Medulla oblongata (tissue), 1 donor: ENCODE measurements around the gene LIPF.
"Not testable (repeated sequence)": the region's sequence is repeated elsewhere in the genome, so short reads cannot be mapped to it uniquely, and the experiment has no call there.

Experiments
- DNase-seq: peaks from one replicate; pipeline ENCODE4 v3.0.0-alpha.2; 2015; ENCODE audit errors: extremely low spot score

Gene LIPF

GRCh38 chr10:88664142-88664541, at the start of gene LIPF:
Gene LIPF, plus strand, starts transcription at chr10:88664442. Its CDS starts 2,856 bp downstream, at chr10:88667298.
- DNase-seq, result no peak

GRCh38 chr10:88616250-88616977, 47.8 kb upstream of the LIPF start:
- DNase-seq, result peak; percentile 4

GRCh38 chr10:88617772-88618300, 46.4 kb upstream of the LIPF start:
- no peak for DNase-seq

- DNase-seq, result no peak
Measured at GRCh38 chr10:88618496-88618895, 45.7 kb upstream of the LIPF start.

GRCh38 chr10:88620441-88620840, 43.8 kb upstream of the LIPF start:
- no peak for DNase-seq

GRCh38 chr10:88623835-88624234, 40.4 kb upstream of the LIPF start:
- DNase-seq, result no peak

- DNase-seq, result no peak
Measured at GRCh38 chr10:88624840-88625239, 39.4 kb upstream of the LIPF start.

- DNase-seq, result no peak
Measured at GRCh38 chr10:88640186-88640585, 24.1 kb upstream of the LIPF start.

- DNase-seq, result no peak
Measured at GRCh38 chr10:88642209-88642608, 22.0 kb upstream of the LIPF start.

GRCh38 chr10:88642963-88643362, 21.3 kb upstream of the LIPF start:
- DNase-seq, result no peak

- no peak for DNase-seq
Measured at GRCh38 chr10:88647061-88647615, 17.1 kb upstream of the LIPF start.

- DNase-seq, result no peak
Measured at GRCh38 chr10:88651101-88651551, 13.1 kb upstream of the LIPF start.

- DNase-seq, result no peak
Measured at GRCh38 chr10:88652616-88653015, 11.6 kb upstream of the LIPF start.

- no peak for DNase-seq
Measured at GRCh38 chr10:88657901-88658300, 6.3 kb upstream of the LIPF start.

- no peak for DNase-seq
Measured at GRCh38 chr10:88659725-88660597, 4.3 kb upstream of the LIPF start.

GRCh38 chr10:88660598-88660884, 3.7 kb upstream of the LIPF start:
- DNase-seq, result no peak

- no peak for DNase-seq
Measured at GRCh38 chr10:88661018-88661417, 3.2 kb upstream of the LIPF start.

GRCh38 chr10:88661577-88661976, 2.7 kb upstream of the LIPF start:
- DNase-seq, result no peak

- not testable (repeated sequence) for DNase-seq
Measured at GRCh38 chr10:88663153-88663552, 1.1 kb upstream of the LIPF start.

- DNase-seq, result no peak
Measured at GRCh38 chr10:88668465-88668864, 4.2 kb downstream of the LIPF start.

GRCh38 chr10:88670497-88670896, 6.3 kb downstream of the LIPF start:
- no peak for DNase-seq

- DNase-seq, result no peak
Measured at GRCh38 chr10:88672041-88672440, 7.8 kb downstream of the LIPF start.
